Brain pericyte (primary cell): Measurements from ENCODE around the gene WIPF3.

Source experiments
- DNase-seq: peaks from one replicate; pipeline ENCODE4 v3.0.0-alpha.2; 2012; ENCODE audit warnings: low read depth, low spot score

Gene WIPF3

GRCh38 chr7:29915481-29916215, 109.3 kb downstream of the WIPF3 start:
- DNase-seq = no peak

GRCh38 chr7:29917641-29918040, 111.3 kb downstream of the WIPF3 start:
- DNase-seq = no peak

GRCh38 chr7:29918850-29919249, 112.5 kb downstream of the WIPF3 start:
- DNase-seq = no peak

GRCh38 chr7:29919790-29920189, 113.5 kb downstream of the WIPF3 start:
- DNase-seq = no peak

DNA sequence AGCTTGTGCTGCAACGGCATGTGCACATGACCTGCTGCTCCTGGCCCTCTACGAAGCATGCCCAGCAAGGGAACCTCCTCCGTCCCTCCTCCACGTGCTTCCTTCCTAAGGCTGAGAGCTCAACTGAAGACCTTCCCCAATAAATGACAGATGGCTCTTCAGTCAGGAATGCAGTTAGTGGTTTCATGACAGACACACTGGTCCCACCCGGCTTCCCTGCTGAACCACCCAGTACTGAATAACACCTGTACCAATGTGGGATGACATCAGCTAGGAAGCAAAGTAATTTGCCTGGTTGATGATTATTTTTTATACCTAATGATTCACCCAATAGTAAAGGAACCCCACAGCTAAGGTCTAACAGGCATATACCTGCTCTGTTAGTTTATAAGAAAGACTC, 114.2 kb downstream of the WIPF3 start:
- DNase-seq = no peak

DNA sequence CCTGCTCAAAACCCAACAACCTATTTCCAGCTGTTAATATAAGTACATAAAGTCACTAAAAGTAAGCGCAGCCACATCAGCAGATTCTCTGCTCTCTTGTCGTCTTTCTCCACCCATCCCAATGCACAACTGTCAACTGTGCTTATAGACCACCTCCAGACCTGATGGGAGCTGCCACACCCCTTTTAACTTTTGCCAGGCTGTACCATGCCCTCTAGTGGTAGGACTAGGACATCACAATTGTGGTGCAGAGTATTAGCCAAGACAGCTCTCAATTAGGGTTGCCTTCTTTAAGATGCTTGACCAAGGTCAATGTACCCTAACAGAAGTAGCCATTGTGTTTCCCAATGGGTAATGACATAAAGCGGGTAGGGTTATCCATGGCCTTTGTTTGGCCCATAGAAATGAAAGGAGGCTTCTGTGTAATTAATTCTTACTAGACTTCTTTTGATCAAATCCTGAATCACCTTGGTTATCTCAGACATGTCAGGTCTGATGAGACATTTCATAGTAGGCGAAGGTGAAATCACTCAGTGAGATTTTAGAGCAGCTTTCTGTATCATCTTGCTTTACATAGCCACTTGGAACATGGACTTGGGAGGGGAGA, 115.2 kb downstream of the WIPF3 start:
- DNase-seq = no peak

DNA sequence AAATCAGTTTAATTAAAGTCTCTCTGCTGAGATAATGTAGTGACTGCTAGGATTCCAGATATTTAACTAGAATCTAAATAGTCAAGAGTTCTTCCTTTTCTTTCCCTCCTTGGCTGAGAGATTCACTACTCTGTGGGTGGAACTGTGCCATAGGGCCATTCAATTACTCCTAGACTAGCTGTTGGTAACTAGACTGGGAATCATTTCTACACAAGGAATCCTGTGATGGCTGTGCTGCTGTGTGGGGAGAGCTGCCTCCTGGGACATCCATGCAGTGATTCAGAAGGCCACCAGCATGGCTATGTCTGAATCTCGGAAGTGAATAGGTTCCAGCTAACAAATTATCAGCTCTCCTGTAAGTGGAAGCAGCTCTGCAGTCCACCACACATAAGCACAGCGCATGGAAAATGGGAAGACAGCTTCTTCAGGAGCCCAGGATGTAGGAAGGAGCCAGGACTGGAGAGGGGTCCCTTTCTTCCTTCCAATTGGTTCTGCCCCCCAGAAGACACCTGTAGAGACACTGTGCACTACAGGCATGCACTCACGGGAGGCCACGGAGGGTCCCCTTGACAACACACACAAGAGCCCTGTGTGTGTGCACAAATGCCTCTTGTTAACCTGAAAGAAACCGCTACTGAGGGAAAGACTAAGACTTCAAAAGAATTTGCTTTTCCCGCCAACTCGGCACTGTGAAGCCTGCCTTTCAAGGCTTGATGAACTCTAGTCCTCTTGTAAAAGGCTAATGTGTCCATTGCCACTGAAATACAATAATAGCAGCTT, 116.8 kb downstream of the WIPF3 start:
- no peak for DNase-seq

DNA sequence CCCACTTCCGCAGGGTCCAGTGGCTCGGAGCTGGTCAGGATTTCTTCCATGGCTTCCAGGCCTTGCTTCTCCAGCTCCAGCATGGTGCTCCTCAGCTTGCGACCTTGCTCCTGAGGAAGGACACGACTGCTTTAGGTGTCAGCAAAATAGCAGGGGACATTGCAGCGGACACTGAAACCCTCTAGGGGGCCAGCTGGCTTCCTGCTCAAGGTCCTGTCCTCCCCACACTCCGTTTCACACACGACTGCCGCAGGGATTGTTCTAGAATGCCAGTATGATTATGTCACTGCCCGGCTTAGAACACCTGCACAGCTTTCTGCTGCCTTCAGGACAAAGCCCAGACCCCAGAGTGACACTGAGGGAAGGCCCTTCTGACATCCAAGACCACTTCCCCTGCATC, 117.7 kb downstream of the WIPF3 start:
- DNase-seq = no peak

DNA sequence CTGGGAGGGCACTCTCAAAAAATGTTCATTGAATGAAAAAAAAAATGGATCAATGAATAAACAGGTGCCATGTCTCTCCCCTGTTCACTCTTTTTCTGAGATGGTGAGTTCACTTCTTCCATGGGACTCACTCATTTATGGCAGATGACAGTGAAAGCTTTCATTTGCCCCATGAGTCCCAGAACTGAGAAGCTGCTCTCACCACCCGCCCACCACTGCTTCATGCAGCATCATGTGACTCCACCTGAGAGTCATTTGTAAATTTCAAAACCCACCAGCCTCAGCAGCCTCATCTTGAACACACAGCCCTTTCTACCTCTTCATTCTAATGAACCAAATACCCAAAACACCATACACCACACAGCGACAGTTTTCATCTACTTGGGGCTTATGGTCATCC, 118.4 kb downstream of the WIPF3 start:
- DNase-seq = no peak

GRCh38 chr7:29926216-29926615, 119.9 kb downstream of the WIPF3 start:
- DNase-seq = no peak

DNA sequence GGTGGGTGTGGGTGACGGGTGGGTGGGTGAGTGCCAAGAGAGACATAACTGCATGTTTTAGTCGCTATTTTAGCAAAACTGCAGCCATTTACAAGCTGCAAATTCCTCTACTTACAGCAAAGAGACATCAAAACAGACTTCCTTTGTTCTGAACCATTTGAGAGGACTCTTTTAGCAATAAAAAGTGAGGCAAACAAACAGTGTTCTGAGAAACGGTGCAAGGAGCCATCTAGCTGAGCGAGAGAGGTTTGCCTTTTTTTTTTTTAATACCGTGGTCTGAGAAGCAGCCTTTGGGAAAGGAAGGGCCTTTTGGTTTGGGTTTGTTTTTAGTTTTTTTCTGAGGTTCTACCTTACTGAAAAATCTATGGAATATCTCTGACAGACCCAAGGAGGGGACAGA, 120.4 kb downstream of the WIPF3 start:
- DNase-seq = no peak

DNA sequence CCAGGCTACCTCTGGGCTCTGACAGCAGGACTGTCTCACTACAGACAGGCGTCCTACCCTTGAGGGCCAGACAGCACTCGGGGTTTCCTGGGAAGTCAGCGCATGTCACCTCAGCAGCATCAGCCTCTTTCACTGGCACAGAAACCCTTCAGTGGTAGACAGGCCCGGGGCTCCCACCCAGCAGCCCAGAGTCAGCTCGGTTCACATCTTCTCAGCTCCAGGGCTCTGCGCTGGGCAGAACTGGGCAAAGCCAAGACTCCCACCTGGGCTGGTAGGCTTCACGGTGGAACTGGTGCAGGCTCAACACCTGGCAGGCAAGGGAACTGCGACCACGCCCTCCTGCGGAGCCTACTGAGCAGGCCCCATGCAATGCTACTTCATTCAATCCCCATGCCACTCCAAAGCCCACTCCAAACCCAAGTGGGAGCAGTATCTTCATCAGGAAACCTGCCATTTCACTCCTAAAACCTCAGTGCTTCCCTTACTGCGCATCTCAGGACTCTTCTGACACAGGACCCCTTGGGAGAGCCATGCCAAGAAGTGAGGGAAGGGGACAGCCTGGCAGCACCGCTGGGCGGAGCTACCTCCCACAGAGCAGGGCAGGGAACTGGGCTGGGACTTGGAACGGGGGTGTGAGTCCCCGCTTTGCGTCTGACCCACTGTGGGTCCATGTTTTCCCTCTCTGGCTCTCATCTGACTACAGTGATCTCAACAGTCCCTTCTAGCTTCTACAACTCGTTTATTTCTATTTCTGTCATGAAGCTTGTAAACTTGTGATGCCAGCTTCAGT, 122.9 kb downstream of the WIPF3 start:
- DNase-seq = no peak

DNA sequence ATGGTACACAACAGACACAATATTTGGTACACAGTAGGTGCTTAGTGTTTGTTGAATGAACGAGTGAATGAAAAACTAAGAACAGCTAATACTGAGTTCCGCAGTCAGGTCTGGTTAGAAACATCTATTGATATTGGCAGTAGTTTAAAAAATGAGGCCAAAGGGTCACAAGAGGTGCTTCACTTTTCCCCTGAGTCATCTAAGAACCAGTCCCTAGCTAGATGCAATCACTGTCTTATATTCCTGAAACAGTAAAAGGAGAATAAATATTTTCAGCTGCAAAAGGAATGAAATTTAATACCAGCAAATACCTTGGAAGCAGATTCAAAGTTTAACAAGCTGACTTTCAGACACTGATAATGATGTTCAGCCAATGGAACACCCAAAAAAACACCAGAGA, 128.8 kb downstream of the WIPF3 start:
- no peak for DNase-seq

- DNase-seq = no peak
These were observed 130.8 kb downstream of the WIPF3 start for GRCh38 chr7:29937132-29937531.

DNA sequence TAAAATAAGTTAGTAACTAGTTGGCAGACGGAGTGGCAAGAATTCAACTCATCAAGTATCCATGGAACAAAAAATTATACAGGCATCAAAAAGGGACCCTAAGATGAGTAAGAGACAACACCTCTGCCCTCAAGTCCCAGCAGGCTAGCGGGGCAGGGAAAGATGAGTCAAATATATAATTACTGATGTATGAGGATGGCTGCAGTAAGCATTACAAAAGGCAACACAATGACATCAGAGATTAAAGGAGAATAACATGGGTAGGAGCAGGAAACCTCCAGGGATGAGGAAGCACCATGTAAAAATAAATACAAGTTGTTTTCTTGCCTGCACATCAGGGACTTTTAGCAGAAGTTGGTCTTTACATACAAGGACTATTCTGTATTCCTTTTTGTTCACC, 133.9 kb downstream of the WIPF3 start:
- DNase-seq = no peak

- no peak for DNase-seq
These were observed 139.0 kb downstream of the WIPF3 start for GRCh38 chr7:29945259-29945809.

GRCh38 chr7:29946428-29947186, 140.3 kb downstream of the WIPF3 start:
- no peak for DNase-seq

DNA sequence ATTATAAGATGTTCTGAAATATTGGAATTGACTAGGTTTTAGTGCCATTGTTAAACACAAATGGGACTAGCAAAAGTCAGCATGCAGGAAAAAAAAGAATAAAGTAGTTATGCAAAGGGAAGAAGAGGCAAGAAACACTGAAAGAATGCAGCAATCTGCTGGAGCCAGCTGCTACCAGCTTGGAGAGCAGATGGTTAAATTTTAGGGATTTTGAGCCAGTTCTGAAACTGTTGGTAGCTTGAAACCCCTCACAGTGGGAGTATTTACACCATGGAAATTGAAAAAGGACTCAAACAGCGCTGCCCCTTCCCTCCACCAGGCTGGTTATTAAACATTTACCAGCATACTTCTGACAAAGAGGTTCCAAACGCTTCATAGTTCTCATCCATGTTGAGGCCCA, 142.3 kb downstream of the WIPF3 start:
- no peak for DNase-seq

- no peak for DNase-seq
These were observed 144.2 kb downstream of the WIPF3 start for GRCh38 chr7:29950480-29950879.

GRCh38 chr7:29951206-29951605, 144.9 kb downstream of the WIPF3 start:
- DNase-seq = no peak
